Measurements from ENCODE around the gene TBX5.

The TBX5 gene

GRCh38 chr12:114311974-114312373 is 94.0 kb downstream of the TBX5 start:
- TF ChIP-seq, protein P1, sequence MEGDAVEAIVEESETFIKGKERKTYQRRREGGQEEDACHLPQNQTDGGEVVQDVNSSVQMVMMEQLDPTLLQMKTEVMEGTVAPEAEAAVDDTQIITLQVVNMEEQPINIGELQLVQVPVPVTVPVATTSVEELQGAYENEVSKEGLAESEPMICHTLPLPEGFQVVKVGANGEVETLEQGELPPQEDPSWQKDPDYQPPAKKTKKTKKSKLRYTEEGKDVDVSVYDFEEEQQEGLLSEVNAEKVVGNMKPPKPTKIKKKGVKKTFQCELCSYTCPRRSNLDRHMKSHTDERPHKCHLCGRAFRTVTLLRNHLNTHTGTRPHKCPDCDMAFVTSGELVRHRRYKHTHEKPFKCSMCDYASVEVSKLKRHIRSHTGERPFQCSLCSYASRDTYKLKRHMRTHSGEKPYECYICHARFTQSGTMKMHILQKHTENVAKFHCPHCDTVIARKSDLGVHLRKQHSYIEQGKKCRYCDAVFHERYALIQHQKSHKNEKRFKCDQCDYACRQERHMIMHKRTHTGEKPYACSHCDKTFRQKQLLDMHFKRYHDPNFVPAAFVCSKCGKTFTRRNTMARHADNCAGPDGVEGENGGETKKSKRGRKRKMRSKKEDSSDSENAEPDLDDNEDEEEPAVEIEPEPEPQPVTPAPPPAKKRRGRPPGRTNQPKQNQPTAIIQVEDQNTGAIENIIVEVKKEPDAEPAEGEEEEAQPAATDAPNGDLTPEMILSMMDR (IDR thresholded peaks at IDR 0.05; ENCODE audit: low read depth, low read length), result no peak
- no peak overlapping the region for H3K4me3 ChIP-seq (ENCODE audit: low read depth, low read length)

- TF ChIP-seq, protein P1 (IDR thresholded peaks at IDR 0.05; ENCODE audit: low read depth, low read length), result no peak
- H3K4me3 ChIP-seq (ENCODE audit: low read depth, low read length), result no peak overlapping the region
These were observed 99.3 kb downstream of the TBX5 start for GRCh38 chr12:114306646-114307045.

DNA sequence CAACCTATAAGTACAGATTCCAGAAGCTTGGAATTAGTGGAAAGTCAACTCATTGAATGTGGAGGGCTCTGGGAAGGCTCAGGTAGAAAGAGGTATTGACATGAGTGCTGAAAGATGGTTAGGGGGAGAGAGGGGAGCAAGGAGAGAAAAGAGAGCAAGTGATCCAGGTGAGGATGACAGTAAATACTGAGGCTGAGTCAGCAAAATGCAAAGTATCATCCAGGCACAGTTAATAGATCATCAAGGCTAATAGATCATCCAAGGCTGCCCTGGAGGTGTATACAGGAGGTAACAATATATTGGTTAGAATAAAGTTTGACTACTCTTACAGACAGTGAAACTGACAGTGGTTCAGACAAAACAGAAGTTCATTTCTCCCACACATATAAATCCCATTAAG is 100.5 kb downstream of the TBX5 start:
- no peak overlapping the region for H3K4me3 ChIP-seq (ENCODE audit: low read depth, low read length)

More for the DNA sequence above, 100.5 kb downstream of the TBX5 start:
- TF ChIP-seq, protein P1 (IDR thresholded peaks at IDR 0.05; ENCODE audit: low read depth, low read length), result no peak

All from WI38 (cell line).